Calu3 (cell line): ENCODE results near the gene FOXC2. TPM values are rescaled to one million over a fixed set of nuclear protein-coding genes. Genes with fewer than 3 reads are reported as not detected.

Experiments
- BruUV-seq: library from RNA; stranded (reverse); fragments of 400-500 nt; replicated peaks from 2 replicates; lab custom pipeline; 2021; lab: Mats Ljungman, UMichigan
- CTCF ChIA-PET: fragments of 300-600 bp; sonication (Branson Sonifier 250); formaldehyde crosslinking; loops from one replicate; lab custom pipeline; 2022; ENCODE audit warnings: antibody characterized with exemption; lab: Charles Lee
- DNase-seq: peaks from one replicate; pipeline ENCODE4 v3.0.0; 2022
- H3K27ac Mint-ChIP-seq: one replicate; pipeline ENCODE4 v1.8.0; 2022; ENCODE audit warnings: mixed read lengths; ENCODE audit not compliant: unreplicated experiment
- H3K27me3 Mint-ChIP-seq: one replicate; pipeline ENCODE4 v1.8.0; 2022; ENCODE audit warnings: mixed read lengths; ENCODE audit not compliant: unreplicated experiment
- H3K36me3 Mint-ChIP-seq: one replicate; pipeline ENCODE4 v1.8.0; 2022; ENCODE audit warnings: mild to moderate bottlenecking, moderate library complexity, mixed read lengths; ENCODE audit not compliant: insufficient read depth, unreplicated experiment
- H3K4me1 Mint-ChIP-seq: one replicate; pipeline ENCODE4 v1.8.0; 2022; ENCODE audit warnings: mild to moderate bottlenecking, low read depth, mixed read lengths; ENCODE audit not compliant: unreplicated experiment
- H3K4me3 Mint-ChIP-seq: one replicate; pipeline ENCODE4 v1.8.0; 2022; ENCODE audit warnings: mild to moderate bottlenecking, low read depth, moderate library complexity, mixed read lengths; ENCODE audit not compliant: unreplicated experiment
- H3K9me3 Mint-ChIP-seq: one replicate; pipeline ENCODE4 v1.8.0; 2022; ENCODE audit warnings: low read depth, mixed read lengths; ENCODE audit not compliant: unreplicated experiment
- intact Hi-C: fragments of 100-400 bp; cut with micrococcal nuclease; formaldehyde crosslinking; loops from one replicate; pipeline ENCODE4 v1.10.0; 2022; ENCODE audit not compliant: unreplicated experiment
- total RNA-seq: library from RNA; stranded (reverse); gene quantifications from 2 replicates; pipeline ENCODE4 v1.2.3, GENCODE V29; 2022
- TF ChIP-seq, protein P1 (sequence below): fragments of 200-600 bp; IDR thresholded peaks from one replicate; pipeline ENCODE4 v1.8.0; 2022; ENCODE audit warnings: antibody characterized with exemption; ENCODE audit not compliant: unreplicated experiment

FOXC2 gene
- total RNA-seq, 1 experiment from 2014 or later, result 10.9 TPM

DNA sequence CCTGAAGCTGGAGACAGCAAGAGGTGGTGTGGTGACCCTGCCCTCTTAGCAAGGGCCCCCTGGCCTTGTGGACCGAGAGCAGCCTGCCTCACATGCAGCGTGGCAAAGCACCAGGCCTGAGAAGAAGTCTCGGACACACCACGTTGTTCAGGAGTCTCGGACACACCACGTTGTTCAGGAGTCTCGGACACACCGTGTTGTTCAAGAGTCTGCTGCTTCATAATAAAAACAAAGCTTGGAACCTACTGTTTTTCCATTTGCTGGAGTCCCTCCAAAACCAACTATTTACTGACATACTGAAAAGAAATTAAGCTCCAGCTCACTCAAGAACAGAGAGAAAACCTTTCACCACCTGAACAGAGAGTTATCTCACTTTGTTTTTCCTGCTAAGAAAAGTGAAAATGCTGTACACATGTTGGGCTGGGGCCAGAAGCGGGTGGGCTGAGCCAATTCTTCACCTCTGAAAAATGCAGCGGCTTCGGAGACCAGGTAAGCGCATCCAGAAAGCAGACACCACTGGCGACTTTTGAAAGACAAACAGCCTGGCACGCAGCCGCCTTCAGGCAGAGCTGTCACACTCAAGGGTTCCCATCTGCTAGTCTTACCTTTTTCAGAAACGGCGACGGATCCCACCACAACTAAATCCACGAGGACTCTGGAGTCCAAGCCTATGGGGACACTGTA is 20.5 kb upstream of the FOXC2 start:
- Mint-ChIP-seq H3K9me3 (no peaks in the 10 kb centered on the region), H3K4me3 (no peak overlapping the region), H3K27ac (no peak overlapping the region), H3K4me1 (no peaks in the 10 kb centered on the region), H3K27me3 (no peaks in the 10 kb centered on the region), H3K36me3 (peaks cover 34% of the 10 kb centered on the region)
- CTCF ChIA-PET, result no interaction called here
- no TSS peak for BruUV-seq
- TF ChIP-seq, protein P1, sequence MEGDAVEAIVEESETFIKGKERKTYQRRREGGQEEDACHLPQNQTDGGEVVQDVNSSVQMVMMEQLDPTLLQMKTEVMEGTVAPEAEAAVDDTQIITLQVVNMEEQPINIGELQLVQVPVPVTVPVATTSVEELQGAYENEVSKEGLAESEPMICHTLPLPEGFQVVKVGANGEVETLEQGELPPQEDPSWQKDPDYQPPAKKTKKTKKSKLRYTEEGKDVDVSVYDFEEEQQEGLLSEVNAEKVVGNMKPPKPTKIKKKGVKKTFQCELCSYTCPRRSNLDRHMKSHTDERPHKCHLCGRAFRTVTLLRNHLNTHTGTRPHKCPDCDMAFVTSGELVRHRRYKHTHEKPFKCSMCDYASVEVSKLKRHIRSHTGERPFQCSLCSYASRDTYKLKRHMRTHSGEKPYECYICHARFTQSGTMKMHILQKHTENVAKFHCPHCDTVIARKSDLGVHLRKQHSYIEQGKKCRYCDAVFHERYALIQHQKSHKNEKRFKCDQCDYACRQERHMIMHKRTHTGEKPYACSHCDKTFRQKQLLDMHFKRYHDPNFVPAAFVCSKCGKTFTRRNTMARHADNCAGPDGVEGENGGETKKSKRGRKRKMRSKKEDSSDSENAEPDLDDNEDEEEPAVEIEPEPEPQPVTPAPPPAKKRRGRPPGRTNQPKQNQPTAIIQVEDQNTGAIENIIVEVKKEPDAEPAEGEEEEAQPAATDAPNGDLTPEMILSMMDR, result no peak
- DNase-seq, result no peak
- intact Hi-C loops, result no loop called here

DNA sequence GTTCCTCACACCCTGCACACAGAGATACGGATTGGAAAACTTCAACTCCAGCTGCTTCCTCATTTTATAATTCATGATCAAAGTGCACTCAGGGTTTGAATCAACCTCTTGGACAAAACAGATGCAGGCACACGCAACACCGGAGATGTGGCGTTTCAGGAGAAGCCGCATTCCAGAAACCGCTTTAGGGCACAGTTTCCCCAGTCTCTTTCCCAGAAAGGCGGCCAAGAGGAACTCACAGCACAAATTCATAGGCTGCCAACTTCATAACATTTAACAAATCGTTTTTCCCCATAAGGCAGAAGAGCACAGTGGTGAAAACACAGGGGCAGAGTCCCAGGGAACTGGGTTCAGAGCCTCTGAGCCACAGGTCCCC is 20.0 kb upstream of the FOXC2 start:
- Mint-ChIP-seq H3K4me1 (no peaks in the 10 kb centered on the region), H3K27ac (no peak overlapping the region), H3K9me3 (no peaks in the 10 kb centered on the region), H3K27me3 (no peaks in the 10 kb centered on the region), H3K36me3 (peaks cover 28% of the 10 kb centered on the region), H3K4me3 (no peak overlapping the region)
- TF ChIP-seq, protein P1, result no peak
- DNase-seq, result no peak
- no TSS peak for BruUV-seq
- intact Hi-C loops, result no loop called here
- CTCF ChIA-PET, result no interaction called here

DNA sequence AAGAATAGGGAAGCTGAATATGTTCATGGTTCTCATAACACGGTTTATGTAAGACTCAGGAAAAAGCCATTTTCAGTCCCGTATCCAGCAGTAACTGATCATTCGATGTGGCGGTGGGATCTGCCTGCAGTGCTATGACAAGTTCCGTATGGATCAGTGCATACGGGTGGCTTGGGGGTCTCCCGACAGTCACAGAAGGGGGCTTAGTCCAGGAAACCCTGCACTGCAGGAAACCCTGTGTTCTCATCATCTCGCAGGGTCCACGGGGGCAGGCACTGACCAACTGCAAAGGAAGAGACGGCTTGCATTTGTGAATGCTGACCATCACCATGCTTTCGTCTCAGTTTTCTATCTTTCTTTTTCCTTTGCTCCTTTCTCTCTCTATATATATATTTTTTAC is 19.3 kb upstream of the FOXC2 start:
- BruUV-seq, result no TSS peak

GRCh38 chr16:86549076-86549892 is 17.3 kb upstream of the FOXC2 start:
- CTCF ChIA-PET, result no interaction called here
- intact Hi-C loops, result no loop called here
- Mint-ChIP-seq H3K36me3 (peaks cover 29% of the 10 kb centered on the region), H3K9me3 (no peaks in the 10 kb centered on the region), H3K27me3 (no peaks in the 10 kb centered on the region), H3K27ac (no peak overlapping the region), H3K4me1 (no peaks in the 10 kb centered on the region), H3K4me3 (no peak overlapping the region)
- BruUV-seq, result no TSS peak
- TF ChIP-seq, protein P1, result no peak
- no peak for DNase-seq

More for the DNA sequence above, 19.3 kb upstream of the FOXC2 start:
- no peak overlapping the region for H3K27ac Mint-ChIP-seq
- no peaks in the 10 kb centered on the region for H3K9me3 Mint-ChIP-seq
- TF ChIP-seq, protein P1, result no peak
- intact Hi-C loops, result no loop called here
- no peaks in the 10 kb centered on the region for H3K4me1 Mint-ChIP-seq
- peaks cover 22% of the 10 kb centered on the region for H3K36me3 Mint-ChIP-seq
- H3K27me3 Mint-ChIP-seq, result no peaks in the 10 kb centered on the region
- DNase-seq, result no peak
- CTCF ChIA-PET, result no interaction called here
- no peak overlapping the region for H3K4me3 Mint-ChIP-seq
